Subcutaneous adipose tissue (tissue), 4 donors: ENCODE results near the gene LRRC4C. TPM values are rescaled to one million over a fixed set of nuclear protein-coding genes. Genes with fewer than 3 reads are reported as not detected.

Experiments used
- CTCF ChIP-seq: fragments of 450-650 bp; IDR thresholded peaks from one replicate; pipeline ENCODE4 v1.5.1; 2016; ENCODE audit warnings: low read depth, mild to moderate bottlenecking, control low read depth, antibody characterized with exemption, moderate library complexity
- total RNA-seq, 4 donors: library from RNA; depleted of rRNA; stranded (reverse); fragments of >200 nt; gene quantifications; one replicate each; pipeline ENCODE4 v1.1.0, GENCODE V29; 2016

The LRRC4C gene
- total RNA-seq, 4 donors from 2014 or later, result 0.16 to 1.3 (median 1.0) TPM; not detected in 1

DNA sequence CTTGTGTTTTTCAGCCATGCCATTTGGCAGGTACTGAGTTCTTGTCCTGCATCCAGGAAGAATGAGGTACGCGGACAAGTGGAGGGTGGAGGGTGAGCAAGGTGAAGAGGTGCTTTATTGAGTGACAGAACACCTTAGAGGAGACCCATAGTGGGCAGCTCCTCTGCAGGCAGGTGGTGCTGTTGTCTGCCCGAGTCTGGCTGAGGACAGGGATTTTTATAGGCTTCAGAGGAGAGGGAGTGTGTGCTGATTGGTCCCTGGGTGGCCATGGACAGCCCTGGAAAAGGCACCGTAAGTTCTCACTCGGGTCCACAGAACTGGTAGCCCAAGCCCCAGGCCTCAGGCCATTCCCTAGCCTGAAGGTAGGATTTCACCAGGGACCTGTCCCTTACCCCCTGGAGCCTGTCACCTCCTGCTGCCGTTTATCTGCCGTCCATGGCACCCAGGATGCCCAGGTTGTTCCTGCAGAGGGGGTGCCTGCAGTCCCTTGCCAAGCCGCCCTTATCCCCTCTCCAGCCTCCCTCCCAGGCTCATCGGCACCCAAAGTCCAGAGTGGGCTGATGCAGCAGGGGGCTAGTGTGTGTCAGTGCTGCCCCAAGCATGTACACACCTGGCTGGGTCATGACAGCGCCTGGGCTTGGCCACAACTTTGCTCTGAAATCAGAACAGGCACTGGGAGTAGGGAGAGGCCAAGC is 213.6 kb downstream of the LRRC4C start:
- no peak for TF ChIP-seq CTCF

- TF ChIP-seq CTCF, result no peak
Measured at GRCh38 chr11:41245184-41245583, 214.3 kb downstream of the LRRC4C start.

DNA sequence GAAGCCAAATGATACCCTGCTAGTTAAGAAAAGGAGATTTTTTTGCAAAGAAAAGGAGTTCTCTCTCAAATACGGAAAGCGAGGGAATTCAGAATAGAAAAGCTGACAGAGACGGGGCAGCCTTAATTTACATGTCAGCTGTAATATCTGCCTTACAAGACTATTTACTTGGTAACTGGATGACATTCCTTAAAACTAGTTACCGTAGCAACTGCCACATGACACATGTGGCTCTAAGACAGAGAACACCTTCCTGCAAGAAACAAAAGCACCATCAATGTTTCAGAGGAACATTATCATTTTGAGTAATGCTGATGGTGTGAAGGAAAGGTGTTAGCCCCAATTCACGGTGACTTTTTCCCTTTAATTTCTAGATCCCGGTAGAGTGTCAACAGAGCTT is 222.1 kb downstream of the LRRC4C start:
- TF ChIP-seq CTCF, result no peak

DNA sequence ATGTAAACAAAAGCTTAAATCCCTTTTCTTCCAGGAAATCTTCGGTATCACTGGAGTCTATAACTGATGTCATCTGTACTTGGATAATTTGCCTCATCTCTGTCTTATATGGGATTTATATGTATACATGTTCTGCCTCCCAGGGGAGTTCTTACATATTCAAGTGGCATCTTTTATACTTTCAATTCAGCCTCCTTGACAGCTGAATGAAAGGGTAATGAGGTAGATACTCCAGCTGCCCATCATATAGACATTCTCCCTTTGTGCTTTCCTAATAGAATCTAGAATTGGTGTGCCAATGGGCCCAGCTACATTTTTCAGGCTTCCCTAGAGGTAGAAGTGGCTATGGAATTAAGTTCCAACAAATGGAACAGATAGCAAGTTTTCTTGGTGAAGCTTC is 223.8 kb downstream of the LRRC4C start:
- TF ChIP-seq CTCF, result no peak

DNA sequence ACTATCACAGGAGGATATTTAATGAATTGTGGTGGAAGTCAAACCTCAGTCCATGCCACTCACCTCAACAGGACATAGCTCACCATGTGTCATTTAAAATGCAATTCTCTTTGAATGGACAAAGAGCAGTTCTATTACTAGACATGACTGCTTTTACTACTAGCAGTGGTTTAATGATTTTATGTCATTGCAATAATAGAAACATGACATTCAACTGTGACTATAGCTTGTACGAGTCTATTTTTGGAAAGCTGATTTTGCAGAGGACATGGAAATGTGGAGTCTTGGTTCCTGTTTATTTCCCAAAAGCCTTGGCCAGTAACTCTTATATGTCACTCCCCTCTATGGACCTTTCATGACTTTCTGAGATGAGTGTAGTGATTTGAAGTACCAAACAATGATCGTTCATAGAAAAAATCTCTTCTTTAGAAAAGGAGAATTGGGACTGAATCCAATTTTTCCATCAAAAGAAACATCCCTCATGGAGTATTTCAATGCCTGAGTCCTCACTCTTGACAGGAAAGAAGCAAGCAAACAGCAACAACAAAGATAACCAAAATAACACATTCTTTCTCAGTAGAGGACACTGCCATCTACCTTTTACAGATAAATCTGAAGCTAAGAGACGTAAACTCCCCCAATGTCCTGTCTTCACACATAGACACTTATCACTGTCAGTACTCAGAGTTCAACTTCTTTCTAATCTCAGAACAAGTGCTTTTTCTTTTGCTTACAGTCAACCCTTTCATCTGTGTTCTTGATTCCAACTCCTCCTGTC is 233.4 kb downstream of the LRRC4C start:
- TF ChIP-seq CTCF, result no peak

- no peak for TF ChIP-seq CTCF
Measured at GRCh38 chr11:41222236-41222635, 237.2 kb downstream of the LRRC4C start.

DNA sequence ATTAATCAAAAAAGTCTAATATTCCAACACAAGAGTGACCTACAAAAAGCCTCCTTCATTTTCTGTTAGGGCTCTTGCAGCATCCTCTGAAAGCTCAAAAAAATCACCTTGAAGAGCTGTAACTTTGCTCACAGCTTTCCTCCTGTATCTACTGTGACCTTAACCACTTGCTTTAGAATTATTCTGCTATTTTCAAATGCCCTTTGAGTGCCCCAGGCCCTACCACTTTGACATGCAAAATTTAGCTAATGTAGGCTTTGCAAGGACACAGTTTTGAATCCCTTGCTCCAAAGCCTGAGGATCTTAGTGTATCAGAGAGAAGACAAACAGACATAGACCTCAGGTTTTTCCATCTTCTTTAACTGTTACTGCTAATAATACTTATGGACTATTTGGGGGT is 253.1 kb downstream of the LRRC4C start:
- TF ChIP-seq CTCF, result no peak
